Lower leg skin (tissue), 3 donors: ENCODE data around the gene WDFY2.

Experiments
- POLR2A ChIP-seq, 2 donors: fragments of 450-650 bp; IDR thresholded peaks; one replicate each; pipeline ENCODE4 v1.6.1; 2016 to 2017; ENCODE audit warnings: antibody characterized with exemption in 2 of 2, mild to moderate bottlenecking in 1 of 2, moderate library complexity in 1 of 2
- TF ChIP-seq, protein P1 (sequence below), 3 donors: fragments of 450-650 bp; IDR thresholded peaks; one replicate each; pipeline ENCODE4 v1.5.1; 2016; ENCODE audit warnings: antibody characterized with exemption in 3 of 3, mild to moderate bottlenecking in 3 of 3, moderate library complexity in 2 of 3

DNA sequence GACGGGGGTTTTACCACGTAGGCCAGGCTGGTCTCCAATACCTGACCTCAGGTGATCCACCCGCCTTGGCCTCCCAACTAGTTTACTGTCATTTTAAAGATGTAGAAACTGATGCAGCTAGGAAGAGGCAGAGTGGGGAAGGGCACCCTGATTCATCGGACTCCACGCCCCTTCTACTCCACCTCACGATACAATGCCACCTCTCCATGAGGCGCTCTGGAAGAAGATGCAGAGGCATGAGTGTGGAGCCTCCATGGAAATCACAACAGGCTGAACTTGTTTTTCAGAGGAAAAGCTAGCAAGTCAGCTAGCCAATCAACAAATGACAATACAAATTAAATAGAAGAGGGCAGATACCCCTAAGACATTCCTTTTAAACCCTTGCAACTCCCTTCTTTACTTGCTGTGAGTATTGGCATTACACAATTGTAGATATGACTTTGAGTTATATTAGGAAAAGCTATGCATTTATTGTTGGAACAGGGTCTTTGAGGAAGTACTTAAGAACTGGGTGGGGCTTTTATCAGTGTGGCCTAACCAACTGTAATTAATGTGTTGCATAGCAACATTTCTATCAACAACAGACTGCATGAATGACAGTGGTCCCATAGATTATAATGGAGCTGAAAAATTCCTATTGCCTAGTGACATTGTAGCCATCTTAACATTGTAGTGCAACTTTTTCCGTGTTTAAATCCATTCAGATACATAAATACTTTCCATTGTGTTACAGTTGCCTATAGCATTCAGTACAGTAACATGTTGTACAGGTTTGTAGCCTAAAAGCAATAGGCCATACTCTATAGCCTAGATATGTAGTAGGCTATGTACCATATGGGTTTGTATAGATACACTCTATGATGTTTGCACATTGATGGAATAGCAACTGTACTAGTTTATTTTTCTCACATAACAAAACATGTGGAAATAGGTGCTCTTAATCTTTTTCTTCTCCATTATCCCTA lies 17.6 kb downstream of the WDFY2 start:
- TF ChIP-seq, protein P1, sequence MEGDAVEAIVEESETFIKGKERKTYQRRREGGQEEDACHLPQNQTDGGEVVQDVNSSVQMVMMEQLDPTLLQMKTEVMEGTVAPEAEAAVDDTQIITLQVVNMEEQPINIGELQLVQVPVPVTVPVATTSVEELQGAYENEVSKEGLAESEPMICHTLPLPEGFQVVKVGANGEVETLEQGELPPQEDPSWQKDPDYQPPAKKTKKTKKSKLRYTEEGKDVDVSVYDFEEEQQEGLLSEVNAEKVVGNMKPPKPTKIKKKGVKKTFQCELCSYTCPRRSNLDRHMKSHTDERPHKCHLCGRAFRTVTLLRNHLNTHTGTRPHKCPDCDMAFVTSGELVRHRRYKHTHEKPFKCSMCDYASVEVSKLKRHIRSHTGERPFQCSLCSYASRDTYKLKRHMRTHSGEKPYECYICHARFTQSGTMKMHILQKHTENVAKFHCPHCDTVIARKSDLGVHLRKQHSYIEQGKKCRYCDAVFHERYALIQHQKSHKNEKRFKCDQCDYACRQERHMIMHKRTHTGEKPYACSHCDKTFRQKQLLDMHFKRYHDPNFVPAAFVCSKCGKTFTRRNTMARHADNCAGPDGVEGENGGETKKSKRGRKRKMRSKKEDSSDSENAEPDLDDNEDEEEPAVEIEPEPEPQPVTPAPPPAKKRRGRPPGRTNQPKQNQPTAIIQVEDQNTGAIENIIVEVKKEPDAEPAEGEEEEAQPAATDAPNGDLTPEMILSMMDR (IDR thresholded peaks at IDR 0.05): no peak
- TF ChIP-seq POLR2A (IDR thresholded peaks at IDR 0.05): no peak
